ENCODE results near the gene OPRL1.

DNA sequence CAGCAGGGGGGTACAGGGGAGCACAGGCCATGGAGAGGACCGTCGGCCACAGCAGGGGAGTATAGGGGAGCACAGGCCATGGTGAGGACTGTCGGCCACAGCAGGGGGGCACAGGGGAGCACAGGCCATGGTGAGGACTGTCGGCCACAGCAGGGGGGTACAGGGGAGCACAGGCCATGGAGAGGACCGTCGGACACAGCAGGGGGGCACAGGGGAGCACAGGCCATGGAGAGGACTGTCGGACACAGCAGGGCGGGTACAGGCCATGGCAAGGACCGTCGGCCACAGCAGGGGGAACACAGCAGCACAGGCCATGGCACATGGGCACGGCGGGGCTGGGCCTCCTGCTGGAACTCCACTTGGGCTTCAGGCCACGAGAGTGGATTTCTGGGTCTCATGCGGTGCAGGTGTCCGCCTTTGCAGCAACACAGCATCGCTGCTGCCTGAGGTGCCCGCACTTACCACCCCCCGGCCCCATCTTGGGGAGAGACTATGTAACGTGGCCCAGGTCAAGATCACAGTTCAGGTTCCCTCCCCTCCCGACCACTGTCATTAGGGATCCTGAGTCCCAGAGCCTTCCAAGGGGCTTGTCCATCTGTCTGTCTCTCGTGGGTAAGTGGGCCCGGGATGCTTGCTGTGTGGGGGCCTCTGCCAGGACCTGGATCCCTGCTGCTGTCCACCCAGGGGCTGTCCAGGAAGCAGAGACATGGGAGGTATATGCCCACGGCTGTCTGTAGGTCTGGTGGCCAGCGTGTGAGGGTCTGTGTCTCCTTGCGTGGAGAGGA lies 25.0 kb downstream of the OPRL1 start:
- TF ChIP-seq, protein P1, sequence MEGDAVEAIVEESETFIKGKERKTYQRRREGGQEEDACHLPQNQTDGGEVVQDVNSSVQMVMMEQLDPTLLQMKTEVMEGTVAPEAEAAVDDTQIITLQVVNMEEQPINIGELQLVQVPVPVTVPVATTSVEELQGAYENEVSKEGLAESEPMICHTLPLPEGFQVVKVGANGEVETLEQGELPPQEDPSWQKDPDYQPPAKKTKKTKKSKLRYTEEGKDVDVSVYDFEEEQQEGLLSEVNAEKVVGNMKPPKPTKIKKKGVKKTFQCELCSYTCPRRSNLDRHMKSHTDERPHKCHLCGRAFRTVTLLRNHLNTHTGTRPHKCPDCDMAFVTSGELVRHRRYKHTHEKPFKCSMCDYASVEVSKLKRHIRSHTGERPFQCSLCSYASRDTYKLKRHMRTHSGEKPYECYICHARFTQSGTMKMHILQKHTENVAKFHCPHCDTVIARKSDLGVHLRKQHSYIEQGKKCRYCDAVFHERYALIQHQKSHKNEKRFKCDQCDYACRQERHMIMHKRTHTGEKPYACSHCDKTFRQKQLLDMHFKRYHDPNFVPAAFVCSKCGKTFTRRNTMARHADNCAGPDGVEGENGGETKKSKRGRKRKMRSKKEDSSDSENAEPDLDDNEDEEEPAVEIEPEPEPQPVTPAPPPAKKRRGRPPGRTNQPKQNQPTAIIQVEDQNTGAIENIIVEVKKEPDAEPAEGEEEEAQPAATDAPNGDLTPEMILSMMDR (IDR thresholded peaks at IDR 0.05), result no peak
- TF ChIP-seq POLR2A (IDR thresholded peaks at IDR 0.05), result no peak

Data from lower leg skin (tissue), 3 donors.